HG02870 (cell line): Measurements from ENCODE around the gene RGS12.

Experiments used
- ATAC-seq: cut with Tn5 transposase; IDR thresholded peaks from one replicate; pipeline ENCODE4 v1.9.1; 2021; ENCODE audit warnings: mild to moderate bottlenecking, moderate library complexity; ENCODE audit not compliant: unreplicated experiment

Gene RGS12

DNA sequence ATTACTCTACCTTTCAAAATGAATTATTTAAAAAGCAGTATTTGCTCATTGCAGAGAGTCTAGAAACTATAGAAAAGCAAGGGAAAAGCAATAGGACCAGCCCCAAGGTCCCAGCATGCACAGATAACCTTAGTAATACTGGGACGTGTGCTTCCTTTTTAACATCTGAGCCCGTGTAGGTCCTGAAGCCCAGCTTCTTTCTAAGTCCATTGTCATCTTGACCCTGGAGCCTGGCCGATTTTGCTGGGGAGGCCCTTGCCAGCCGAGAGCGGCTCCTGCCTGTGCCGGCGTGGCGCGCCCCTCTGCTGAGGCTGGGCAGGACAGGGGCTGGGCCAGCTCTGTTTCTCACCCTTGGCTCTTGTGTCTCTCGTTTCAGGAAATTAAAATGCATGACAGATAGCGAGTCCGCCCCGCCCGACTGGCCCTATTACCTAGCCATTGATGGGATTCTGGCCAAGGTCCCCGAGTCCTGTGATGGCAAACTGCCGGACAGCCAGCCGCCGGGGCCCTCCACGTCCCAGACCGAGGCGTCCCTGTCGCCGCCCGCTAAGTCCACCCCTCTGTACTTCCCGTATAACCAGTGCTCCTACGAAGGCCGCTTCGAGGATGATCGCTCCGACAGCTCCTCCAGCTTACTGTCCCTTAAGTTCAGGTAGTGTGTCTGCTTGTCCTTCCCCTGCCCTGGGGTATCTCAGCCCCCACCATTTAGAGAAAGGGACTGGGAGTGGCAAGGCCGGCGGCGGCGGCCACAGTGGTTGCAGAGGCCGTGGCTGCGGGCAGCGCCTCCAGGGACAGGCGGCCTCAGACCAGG lies 39.8 kb upstream of the RGS12 start:
- no peak for ATAC-seq

DNA sequence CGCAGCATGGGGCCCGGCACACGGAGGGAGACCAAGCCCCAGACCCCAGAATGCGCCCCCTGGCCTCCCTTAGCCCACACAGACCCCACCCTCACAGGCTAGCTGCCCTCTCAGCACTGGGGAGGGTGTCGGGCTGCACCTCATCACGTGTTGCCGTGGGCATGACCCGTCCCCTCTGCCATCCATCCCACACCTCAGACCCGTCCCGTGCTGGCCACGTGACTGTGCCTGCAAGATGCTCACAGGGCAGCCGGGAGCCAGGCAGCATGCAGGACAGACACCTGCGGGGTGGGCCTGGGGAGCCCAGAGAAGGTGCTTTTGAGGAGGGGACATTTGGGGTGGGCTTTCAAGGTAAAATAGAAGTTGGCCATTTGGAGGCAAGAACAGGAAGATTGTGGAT lies 39.0 kb upstream of the RGS12 start:
- ATAC-seq = no peak

DNA sequence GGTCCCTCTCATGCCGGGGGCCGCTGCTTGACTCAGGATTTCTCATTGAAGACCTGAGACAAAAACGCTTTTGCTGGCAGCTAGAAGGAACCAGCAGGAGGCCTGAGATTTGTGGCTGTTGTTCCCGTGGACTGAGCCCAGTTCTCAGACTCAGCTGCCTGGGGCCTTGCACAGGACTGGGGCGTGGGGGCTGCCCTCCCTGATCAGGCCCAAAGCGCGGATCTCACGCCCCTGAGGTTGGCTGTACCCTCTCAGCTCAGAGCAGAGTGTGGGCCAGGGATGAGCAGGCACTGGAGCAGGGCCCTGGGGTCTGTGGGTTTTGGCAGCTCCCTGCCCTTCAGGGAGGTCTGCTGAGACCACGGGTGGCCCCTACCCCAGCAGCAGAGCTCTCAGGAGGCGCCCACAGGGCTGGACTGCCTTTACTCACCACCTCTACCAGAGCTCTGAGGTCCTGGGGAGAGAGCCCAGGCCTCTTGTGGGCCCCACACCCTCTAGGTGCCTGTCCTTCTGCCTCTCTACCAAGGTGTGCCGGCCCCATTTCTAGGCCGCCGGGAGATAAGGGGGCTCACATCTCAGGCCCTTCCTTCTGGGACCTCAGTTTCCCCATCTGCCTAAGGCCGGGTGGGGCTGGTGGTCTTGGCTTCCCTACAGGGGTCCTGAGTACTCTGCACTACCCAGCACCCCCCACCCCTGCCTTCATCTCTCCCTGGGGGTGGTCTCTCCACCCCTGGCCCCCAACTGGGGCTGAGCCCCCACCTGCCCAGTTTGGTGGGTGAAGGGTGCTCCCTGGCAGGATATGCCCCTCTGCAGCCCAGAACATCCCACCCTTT lies 38.3 kb upstream of the RGS12 start:
- ATAC-seq = no peak

DNA sequence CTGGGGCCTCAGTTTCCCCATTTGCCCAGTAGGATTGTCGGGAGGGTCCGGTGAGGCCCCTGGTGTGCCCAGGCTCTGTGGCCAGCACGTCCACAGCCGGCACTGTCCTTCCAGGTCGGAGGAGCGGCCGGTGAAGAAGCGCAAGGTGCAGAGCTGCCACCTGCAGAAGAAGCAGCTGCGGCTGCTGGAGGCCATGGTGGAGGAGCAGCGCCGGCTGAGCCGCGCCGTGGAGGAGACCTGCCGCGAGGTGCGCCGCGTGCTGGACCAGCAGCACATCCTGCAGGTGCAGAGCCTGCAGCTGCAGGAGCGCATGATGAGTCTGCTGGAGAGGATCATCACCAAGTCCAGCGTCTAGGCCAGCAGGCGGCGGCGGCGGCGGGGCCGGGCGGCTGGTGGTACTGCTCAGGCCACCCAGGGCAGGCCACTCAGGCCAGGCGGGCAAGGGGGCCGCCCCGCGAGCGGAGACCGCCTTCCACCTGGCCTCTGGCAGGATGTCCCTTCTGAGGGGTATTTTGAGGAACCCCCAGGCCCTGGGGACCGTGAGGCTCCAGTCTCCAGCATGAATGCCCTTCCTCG lies 37.1 kb upstream of the RGS12 start:
- no peak for ATAC-seq

DNA sequence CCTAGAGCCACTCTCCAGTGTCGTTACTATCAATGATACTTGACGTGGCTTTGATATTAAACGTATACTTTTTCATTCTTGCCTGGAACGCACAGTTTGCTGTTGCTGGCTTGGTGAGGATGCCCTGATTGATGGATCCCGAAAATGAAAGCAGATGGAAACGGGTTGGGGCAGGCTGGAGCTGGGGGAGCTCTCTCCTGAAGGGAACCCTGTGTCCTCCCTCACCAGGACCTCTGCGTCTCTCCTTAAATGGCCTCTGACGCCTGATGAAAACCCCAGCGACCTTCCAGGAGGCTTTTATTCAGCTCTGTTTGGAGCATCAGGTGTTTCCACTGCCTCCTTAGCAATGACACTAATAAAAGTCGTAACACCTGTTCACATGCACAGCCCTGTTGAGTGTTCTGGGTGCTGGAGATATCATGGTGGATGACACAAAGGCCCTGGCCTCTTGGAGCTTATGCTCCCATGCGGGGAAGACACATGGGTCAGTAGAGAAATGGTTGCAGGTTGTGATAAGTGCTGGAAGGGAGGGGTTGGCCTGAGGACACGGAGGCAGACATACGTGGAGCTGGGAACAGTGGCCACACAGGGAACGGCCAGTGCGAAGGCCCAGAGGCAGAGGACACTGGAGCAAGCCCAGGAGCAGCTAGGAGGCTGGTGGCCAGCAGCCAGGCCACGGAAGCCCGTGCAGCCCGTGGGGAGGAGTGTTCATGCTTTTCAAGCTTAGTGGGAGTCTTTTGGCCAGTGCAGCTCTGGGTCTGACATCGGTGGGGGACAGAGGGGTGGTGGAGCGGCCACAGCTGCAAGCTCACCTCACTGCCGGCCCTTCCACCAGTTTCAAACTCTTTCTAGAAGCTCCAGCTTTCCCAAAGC lies 36.4 kb upstream of the RGS12 start:
- ATAC-seq = no peak

DNA sequence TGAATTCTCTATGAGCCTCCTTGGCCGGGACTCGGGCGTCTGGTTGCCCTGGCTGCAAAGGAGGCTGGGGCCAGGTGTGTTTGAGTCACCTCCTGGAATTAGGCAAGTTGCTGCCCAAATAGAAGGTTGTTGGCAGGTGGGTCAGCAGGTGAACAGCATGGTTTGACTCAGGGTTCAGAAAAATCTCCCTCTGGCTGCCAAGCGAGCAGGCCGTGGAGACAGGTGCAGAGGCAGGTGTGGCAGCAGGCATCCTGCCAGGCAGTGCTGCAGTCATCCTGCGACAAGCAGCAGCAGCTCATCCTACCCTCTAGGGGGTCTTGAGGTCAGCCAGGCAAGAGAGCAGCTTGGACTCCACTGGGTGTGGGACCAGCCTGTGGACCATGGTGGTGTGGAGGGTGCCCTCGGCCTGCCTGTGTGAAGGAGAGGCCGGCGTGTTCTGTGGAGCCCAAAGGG lies 35.7 kb upstream of the RGS12 start:
- ATAC-seq = no peak

DNA sequence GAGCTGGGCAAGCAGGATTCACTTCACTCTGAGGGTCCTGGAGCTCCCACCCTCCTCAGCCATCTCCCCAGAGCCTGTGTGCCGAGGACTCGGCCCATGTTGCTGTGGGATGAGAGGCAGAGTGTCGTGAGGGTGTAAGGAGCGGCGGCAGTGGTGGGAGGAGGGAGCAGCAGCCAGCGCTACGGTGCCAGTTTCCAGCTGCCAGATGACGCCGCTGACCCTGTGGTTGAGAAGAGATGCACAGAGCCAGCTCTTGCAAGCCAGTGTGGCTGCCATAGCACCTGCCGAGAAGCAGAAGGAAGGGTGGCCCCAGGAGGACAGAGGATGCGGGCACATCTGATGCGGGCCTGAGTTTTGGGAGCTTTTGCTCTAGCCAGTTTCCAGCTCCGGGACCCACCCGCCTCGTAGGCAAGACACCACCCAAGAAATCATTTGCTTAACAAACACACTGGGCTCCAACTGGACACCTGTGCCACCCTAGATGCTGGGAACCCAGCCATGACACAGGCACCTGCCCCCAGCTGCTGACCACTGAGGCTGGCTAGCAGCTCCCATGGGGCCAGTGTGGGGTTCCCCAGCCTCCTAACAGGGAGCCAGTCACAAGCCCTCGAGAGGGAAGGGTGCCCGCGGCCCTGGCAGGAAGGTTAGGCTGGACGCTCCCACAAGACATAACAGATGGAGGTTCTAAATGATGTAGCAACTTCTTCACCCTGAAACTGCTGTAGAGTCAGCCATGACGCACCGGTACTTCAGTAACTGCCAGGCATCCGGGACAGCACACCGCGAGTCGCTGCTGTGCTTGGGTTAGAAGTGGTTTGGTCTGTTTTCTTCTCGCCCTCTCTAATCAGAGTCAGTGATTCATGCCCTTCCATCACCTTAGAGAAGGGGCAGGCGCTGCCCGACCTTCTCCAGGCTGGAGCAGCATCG lies 35.0 kb upstream of the RGS12 start:
- no peak for ATAC-seq

DNA sequence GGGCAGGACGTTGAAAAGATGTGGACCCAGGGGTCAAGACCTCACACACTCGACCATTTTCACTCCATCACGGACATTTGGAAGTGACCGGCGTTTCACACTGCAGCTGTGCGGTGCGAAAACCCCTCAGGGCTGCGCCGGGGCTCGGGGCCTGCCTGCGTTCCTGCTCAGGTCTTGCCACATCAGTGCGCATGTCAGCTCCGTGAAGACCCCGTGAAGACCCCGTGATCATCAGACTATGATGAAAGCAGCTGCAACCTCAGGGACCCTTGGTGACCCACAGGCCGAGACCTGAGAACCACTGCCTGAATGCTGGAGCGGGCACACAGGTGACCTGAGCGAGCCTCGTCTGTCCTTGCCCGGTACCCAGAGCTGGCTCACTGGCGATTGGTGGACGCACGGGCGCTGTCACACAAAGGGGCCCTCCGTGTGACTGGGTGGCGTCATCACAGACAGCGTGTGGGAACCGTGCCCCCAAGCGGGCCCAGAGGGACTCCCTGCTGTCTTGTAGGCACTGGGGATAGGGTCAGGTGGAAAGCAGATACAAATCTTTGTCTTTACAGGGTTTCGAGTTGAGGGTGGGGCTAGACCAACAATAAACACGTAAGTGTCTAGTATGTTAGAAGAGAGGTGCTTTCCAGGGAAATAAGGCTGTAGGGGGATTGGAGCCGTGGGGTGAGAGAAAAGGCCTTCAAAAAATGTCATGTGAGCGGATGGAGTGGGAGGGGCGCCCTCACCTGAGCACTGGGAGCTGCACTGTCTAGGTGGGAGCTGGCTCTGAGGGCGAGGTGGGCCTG lies 31.2 kb upstream of the RGS12 start:
- no peak for ATAC-seq

DNA sequence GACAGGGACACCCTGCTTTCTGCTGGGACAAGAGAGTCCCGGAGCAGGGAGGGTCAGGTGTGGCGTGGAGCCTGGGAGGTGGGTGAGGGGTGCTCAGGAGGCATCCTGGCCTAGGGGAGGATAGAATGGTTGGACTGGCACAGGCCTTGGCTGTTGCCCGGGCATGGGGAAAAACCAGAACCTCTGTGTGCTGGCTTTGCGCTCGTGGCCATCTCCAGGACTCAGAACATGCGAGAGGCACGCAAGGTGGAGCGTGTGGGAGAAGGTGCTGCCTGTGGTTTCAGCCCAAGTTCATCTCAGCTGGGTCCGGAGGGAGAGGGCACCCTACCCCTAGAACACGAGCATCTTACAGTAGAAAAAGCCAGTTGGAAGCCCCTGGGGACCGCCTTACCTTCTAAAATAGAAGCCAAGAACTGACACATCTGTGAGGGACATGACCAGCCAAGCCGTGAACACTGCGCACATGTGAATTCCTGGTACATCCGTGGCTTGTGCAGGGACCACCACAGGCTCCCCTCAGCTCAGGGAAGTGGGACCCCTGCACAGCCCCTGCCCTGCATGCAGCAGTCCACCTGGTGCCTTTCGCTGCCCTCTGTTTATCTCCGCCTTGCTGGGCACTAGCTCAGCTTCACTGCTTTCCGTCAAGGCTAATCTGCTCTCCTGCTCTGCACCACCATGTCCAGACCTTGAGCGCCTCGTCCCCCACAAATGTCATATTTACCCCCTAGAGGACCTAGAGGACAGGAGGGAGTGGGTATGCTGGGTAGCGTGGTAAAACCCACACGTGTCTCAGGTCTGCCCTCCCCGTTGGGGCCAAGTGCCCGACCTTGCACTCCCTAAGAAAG lies 30.4 kb upstream of the RGS12 start:
- ATAC-seq = no peak

DNA sequence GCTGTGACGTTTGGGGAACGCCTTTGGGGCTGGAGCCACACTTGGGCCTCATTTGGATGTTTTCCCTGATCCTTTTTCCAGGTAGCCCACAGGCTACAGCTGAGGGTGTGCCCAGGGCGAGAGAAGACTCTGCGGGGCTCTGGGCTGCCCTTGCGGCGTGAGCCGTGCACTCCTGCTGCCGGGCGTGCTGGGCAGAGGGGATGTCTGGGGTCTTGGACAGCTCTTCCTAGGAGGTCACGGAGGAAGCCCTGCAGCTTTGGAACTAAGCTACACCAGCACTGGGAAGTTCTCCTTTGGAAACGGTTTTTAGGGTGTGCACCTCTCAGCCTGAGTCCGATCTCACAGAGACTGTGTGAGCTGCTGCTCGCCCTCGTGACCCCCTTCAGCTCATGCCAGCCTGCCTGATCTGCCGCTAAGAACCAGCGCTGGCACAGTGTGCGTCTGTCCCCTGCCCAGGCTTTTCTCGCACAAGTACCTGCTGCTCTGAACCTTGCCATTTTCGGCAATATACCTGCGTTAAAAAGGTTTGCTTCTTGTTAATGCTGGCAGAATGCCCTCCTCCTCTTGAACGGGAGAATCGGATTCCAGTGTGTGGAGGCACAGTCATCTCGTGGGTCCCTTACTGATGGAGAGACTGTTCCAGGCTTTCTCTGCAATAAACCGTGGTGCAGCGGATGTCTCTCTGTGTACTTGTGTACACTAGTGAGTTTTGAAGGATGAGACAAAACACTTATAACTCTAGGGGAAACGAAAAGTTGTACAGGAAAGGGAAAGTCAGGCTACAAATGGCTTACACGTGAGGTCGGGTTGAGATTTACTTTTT lies 29.6 kb upstream of the RGS12 start:
- ATAC-seq = no peak

DNA sequence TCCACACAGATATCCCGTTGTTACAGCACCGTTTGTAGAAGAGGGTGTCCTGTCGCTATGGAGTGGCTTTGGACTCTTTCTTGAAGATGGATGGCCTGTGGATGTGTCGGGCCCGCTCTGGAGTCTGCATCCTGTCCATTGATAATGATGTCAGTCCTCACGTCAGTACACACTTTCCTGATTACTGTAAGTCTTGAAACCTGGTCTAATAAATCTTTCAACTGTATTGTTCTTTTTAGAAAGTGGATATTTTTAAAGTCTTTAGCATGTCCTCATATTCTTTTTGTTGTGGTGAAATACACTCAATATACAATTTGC lies 29.0 kb upstream of the RGS12 start:
- ATAC-seq = no peak

DNA sequence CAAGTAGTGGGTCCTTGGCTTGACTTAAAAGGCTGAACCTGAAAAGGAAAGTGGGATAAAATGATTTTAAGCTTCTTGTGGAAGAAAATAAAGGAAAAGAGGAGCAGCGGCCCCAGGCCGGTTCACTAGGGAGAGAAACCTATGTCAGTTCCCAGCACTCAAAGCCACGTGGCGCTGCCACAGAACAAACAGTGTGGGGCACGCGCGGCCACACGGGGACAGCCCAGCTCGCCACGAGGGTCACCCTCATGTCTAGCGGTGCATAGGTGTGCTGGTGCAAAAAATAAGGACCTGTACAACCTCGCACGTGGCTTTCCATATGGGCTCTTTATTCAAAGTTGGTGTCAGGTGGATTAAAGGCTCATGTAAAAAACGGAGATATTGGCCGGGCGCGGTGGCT lies 26.7 kb upstream of the RGS12 start:
- ATAC-seq = no peak

DNA sequence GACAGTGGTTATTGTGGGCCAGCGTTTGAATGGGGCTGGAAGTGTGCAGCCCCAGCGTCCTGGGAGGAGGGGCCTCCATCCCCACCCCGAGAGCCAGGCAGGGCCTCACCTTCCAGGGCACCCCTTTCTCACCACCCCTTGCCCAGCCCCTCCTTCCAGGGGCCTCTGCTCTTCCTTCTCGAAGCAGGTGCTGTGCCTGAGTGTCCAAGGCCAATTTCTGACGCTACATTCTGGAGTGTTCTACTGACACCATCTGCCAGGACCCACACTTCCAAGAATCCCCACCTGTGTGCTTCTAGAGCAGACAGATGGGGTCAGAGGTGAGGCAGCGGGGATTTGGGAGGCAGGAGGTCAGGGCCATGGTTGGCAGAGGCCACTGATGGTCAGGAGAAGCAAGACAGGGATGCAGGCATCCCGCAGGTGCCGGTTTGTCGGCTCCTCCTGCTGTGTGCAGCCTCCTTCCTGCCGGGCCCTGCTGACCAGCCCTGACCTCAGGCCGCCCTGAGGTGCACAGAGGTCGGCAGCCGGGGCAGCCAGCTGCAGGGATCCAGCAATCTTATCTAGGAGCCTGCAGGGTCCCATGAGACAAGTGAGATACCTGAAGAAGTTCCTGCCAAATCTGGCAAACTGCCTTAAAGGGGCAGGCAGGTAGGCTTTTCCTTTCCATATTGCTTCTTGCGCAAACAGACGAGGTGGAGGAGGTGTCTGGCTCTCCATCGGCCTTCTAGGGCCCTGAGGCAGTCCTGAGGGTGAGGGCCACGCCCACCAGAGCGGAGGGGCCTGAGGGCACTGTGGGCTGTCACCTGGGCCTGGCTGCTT lies 25.0 kb upstream of the RGS12 start:
- ATAC-seq = no peak

DNA sequence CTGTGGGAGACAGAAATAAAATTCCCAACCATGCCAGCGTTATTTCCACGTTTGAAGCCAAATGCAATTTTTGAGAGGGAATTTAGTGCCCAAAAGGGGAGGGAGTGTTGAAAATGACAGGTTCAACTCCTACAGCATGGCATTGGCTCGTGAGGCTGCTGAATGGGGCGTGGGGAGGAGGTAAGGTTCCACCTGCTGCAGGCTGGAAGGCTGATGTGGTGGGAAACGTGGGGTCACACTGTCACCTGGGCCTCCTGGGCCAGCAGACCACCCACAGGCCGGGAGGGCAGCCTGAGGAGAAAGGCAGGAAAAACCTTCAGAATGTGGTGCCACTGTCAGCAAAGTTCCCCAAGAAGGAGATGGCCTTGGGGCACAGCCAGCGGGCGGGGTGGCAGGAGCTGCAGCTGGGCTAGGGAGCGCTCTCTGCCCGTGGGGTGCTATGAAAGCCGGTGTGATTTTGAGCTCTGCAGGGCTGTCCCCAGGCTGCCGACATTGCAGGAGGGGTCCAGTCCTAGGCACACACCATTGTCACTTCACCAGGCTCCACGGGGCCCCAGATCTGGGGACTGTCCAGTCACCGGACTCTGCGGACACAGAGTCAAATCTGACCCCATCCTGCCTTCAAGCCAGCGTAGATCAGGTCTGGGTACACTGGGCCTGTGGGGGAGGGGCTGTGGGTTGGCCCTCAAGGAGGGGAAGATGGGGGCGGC lies 24.3 kb upstream of the RGS12 start:
- ATAC-seq = no peak

DNA sequence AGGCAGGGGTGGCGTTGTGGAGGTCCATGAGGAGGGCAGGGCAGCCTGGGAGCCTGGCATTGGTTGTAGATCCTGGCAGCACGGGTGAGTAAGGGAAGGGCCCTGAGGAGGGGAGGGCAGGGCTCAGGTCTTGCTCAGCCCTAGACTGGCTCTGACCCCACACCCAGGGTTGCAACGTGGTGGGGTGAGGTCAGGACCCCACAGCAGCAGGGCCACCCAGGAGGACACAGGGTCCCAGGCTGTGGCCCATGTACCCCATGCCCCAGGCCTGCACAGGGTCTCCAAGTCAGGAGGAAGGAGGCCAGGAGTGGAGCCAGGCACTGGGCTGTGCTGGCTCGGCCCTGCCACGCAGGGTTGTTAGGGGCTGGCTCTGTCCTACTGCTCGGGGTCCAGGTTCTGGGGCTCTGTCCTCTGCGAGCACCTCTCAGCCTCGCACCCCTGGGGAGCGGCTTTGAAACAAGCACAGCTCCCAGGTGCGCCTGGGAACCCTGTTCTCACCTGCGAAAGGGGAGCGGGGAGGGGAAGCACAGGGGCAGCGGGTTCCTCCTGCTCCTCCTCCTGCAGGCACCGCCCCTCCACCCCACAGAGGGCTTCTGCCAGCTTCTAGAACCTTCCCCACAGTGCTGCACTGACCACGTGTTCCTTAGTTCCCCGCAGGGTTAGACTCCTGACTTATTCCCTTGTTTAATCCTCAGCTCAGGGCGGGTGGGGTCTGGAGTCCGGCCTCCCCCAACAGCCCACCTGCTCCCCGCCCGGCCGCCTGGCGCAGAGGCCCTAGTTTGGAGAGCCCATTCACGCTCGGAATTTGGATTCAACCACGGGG lies 23.5 kb upstream of the RGS12 start:
- ATAC-seq = no peak
